Measurements from ENCODE around the gene TNK1.

TNK1 gene

GRCh38 chr17:7432296-7432695 is 51.4 kb downstream of the TNK1 start:
- Histone ChIP-seq H3K27ac (ENCODE audit: extremely low read depth, low read depth, low read length) (no peak overlapping the region), H3K4me3 (ENCODE audit: low read depth, low read length) (no peak overlapping the region), H3K9me3 (ENCODE audit: control insufficient read depth, insufficient read depth, low read depth, low read length) (no peaks in the 10 kb centered on the region), H3K4me1 (ENCODE audit: control insufficient read depth, insufficient read depth, low read length) (peaks cover 9% of the 10 kb centered on the region), H3K36me3 (ENCODE audit: control insufficient read depth in 2 of 2, insufficient read depth in 1 of 2, low read length in 2 of 2) (no peaks in the 10 kb centered on the region)
- TF ChIP-seq SCRT2 (tag by site-specific recombination; IDR thresholded peaks at IDR 0.05) (no peak), ZFP41 (tag by site-specific recombination; IDR thresholded peaks at IDR 0.05; ENCODE audit: borderline replicate concordance) (no peak), ZBTB48 (tag by site-specific recombination; IDR thresholded peaks at IDR 0.05) (no peak), ZNF362 (tag by site-specific recombination; IDR thresholded peaks at IDR 0.05) (no peak), ZNF280D (tag by site-specific recombination; IDR thresholded peaks at IDR 0.05) (no peak), ZNF501 (tag by site-specific recombination; IDR thresholded peaks at IDR 0.05) (no peak), ZNF24 (tag by site-specific recombination; IDR thresholded peaks at IDR 0.05) (no peak), EGR2 (tag by site-specific recombination; IDR thresholded peaks at IDR 0.05; ENCODE audit: low read depth) (no peak), ZNF394 (tag by site-specific recombination; IDR thresholded peaks at IDR 0.05; ENCODE audit: borderline replicate concordance) (no peak), ZNF510 (tag by site-specific recombination; IDR thresholded peaks at IDR 0.05; ENCODE audit: insufficient replicate concordance) (no peak), GLIS1 (tag by site-specific recombination; IDR thresholded peaks at IDR 0.05) (no peak), ZNF239 (tag by site-specific recombination; IDR thresholded peaks at IDR 0.05) (no peak), ZNF580 (tag by site-specific recombination; IDR thresholded peaks at IDR 0.05) (no peak), TCF7L2 (IDR thresholded peaks at IDR 0.05; ENCODE audit: borderline replicate concordance, low read depth, low read length) (no peak), ZBTB17 (tag by site-specific recombination; IDR thresholded peaks at IDR 0.05) (no peak), ZNF423 (tag by site-specific recombination; IDR thresholded peaks at IDR 0.05) (no peak), MZF1 (tag by site-specific recombination; IDR thresholded peaks at IDR 0.05; ENCODE audit: borderline replicate concordance) (no peak), KLF17 (tag by site-specific recombination; IDR thresholded peaks at IDR 0.05) (no peak)
- TF ChIP-seq, protein P1, sequence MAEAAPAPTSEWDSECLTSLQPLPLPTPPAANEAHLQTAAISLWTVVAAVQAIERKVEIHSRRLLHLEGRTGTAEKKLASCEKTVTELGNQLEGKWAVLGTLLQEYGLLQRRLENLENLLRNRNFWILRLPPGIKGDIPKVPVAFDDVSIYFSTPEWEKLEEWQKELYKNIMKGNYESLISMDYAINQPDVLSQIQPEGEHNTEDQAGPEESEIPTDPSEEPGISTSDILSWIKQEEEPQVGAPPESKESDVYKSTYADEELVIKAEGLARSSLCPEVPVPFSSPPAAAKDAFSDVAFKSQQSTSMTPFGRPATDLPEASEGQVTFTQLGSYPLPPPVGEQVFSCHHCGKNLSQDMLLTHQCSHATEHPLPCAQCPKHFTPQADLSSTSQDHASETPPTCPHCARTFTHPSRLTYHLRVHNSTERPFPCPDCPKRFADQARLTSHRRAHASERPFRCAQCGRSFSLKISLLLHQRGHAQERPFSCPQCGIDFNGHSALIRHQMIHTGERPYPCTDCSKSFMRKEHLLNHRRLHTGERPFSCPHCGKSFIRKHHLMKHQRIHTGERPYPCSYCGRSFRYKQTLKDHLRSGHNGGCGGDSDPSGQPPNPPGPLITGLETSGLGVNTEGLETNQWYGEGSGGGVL (tag by site-specific recombination; IDR thresholded peaks at IDR 0.05), result no peak
- POLR2A ChIA-PET, result interaction anchor here (0.9 to 1.0 kb wide), 2 partner anchors 12 to 28 kb away, joined by 3 read pairs; partner anchors contain the start of genes CHRNB1 and TMEM256
- CTCF ChIA-PET, result interaction anchor here (0.8 to 1.1 kb wide), 2 partner anchors 30 to 76 kb away, joined by 3 to 6 read pairs; no protein-coding TSS in a partner anchor

Measured in HEK293 (cell line).